ENCODE results near the gene SLC38A10. TPM values are rescaled to one million over a fixed set of nuclear protein-coding genes. Genes with fewer than 3 reads are reported as not detected.

Gene SLC38A10
- total RNA-seq, 1 experiment from 2014 or later = 43.8 TPM

- H3K27me3 ChIP-seq (ENCODE audit: insufficient read depth, low read length) = no peaks in the 10 kb centered on the region
- no peak overlapping the region for H3K14ac ChIP-seq (ENCODE audit: insufficient read depth, low read length)
- no peak overlapping the region for H3K4me2 ChIP-seq (ENCODE audit: insufficient read depth, insufficient read length, low read length)
- H3K36me3 Mint-ChIP-seq (ENCODE audit: insufficient read depth in 1 of 3, low read depth in 3 of 3) = peaks cover 0 to 27% (median 3%) of the 10 kb centered on the region in 3 experiments; a peak in 4 of 7 replicates
- H3K23ac ChIP-seq (ENCODE audit: insufficient read length, low read depth, low read length) = no peak overlapping the region
- H3T11ph ChIP-seq (ENCODE audit: low read length) = no peak overlapping the region
- no peak for DNase-seq
- H3K4me1 Mint-ChIP-seq = peaks cover 3 to 4% of the 10 kb centered on the region in 2 experiments; a peak in 1 of 4 replicates
- H4K91ac ChIP-seq (ENCODE audit: insufficient read length, low read depth, low read length) = no peak overlapping the region
- no peak overlapping the region for H3K4ac ChIP-seq (ENCODE audit: low read depth, low read length)
- no peak overlapping the region for H3K56ac ChIP-seq (ENCODE audit: insufficient read length, low read depth, low read length)
- no CpG with 5 or more reads among the region's 10 CpGs for WGBS (ENCODE audit: extremely low coverage, insufficient read length, low lambda C conversion rate)
- no peak overlapping the region for H3K27ac ChIP-seq (ENCODE audit: insufficient read length, low read depth, low read length)
- H3K9me3 ChIP-seq (ENCODE audit: control insufficient read depth, low read depth, low read length) = no peaks in the 10 kb centered on the region
- no peak overlapping the region for H4K5ac ChIP-seq (ENCODE audit: insufficient read length, low read depth, low read length)
- TF ChIP-seq, protein P1, sequence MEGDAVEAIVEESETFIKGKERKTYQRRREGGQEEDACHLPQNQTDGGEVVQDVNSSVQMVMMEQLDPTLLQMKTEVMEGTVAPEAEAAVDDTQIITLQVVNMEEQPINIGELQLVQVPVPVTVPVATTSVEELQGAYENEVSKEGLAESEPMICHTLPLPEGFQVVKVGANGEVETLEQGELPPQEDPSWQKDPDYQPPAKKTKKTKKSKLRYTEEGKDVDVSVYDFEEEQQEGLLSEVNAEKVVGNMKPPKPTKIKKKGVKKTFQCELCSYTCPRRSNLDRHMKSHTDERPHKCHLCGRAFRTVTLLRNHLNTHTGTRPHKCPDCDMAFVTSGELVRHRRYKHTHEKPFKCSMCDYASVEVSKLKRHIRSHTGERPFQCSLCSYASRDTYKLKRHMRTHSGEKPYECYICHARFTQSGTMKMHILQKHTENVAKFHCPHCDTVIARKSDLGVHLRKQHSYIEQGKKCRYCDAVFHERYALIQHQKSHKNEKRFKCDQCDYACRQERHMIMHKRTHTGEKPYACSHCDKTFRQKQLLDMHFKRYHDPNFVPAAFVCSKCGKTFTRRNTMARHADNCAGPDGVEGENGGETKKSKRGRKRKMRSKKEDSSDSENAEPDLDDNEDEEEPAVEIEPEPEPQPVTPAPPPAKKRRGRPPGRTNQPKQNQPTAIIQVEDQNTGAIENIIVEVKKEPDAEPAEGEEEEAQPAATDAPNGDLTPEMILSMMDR (conservative IDR thresholded peaks at IDR 0.05) = no peak
- H3K9me3 Mint-ChIP-seq = no peaks in the 10 kb centered on the region
- no peak overlapping the region for H2BK120ac ChIP-seq (ENCODE audit: low read depth, low read length, poor library complexity, severe bottlenecking)
- H3K27ac Mint-ChIP-seq = no peak overlapping the region
- H3K27me3 Mint-ChIP-seq (ENCODE audit: low read depth) = no peaks in the 10 kb centered on the region
- H4K20me1 ChIP-seq (ENCODE audit: control insufficient read depth, insufficient read depth, insufficient read length) = no peaks in the 10 kb centered on the region
- H3K18ac ChIP-seq (ENCODE audit: insufficient read length, low read depth, low read length) = no peak overlapping the region
- no peak overlapping the region for H2BK20ac ChIP-seq (ENCODE audit: low read depth, low read length, poor library complexity, severe bottlenecking)
- H3K9ac ChIP-seq (ENCODE audit: extremely low read depth, insufficient read length, low read length) = no peak overlapping the region
- no peak overlapping the region for H4K8ac ChIP-seq (replicated peaks; ENCODE audit: insufficient read length, low read depth, low read length)
- no peaks in the 10 kb centered on the region for H3K4me1 ChIP-seq (ENCODE audit: insufficient read depth, low read length)
- no peak overlapping the region; the same call in 1 of the 2 replicates for H2BK15ac ChIP-seq (ENCODE audit: low read depth, low read length)
- no peaks in the 10 kb centered on the region for H3K79me1 ChIP-seq (ENCODE audit: insufficient read depth, low read depth, low read length, poor library complexity, severe bottlenecking)
- H2AK5ac ChIP-seq (ENCODE audit: insufficient read length, low read length) = no peak overlapping the region
- no peak overlapping the region for H2BK12ac ChIP-seq (ENCODE audit: insufficient read length, low read depth, low read length)
- no peaks in the 10 kb centered on the region; the same call in 1 of the 2 replicates for H3K79me2 ChIP-seq (ENCODE audit: insufficient read depth, low read length)
- no peaks in the 10 kb centered on the region for H3K23me2 ChIP-seq (ENCODE audit: insufficient read length, low read depth, low read length, poor library complexity, severe bottlenecking)
- no peak overlapping the region for H3K4me3 Mint-ChIP-seq
- H2AFZ ChIP-seq (ENCODE audit: low read length) = no peak overlapping the region
- H2BK5ac ChIP-seq (ENCODE audit: insufficient read length, low read length) = no peak overlapping the region
Observed at GRCh38 chr17:81210466-81210865, 84.6 kb downstream of the SLC38A10 start.

Data from H9 (cell line).